ENCODE measurements around the gene MAP7.

DNA sequence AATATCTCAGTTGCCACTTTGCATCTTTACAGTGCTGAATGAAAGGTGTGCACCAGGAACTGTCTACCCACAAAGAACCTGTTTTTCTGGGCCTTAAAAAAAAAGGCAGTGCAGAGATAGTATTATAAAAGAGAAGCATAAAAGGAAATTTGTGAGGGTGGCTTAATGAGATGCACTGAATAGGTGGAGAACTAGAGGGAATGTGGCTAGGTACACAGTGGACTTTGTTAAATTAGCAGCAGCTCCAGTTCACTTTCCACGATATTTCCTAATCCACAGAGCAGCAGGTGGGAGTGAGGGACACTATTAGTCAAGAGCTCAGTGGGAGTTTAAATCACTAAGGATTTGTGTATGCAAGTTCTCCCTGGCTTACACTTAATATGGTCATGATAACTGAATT is 38.8 kb downstream of the MAP7 start:
- TF ChIP-seq, protein P1, sequence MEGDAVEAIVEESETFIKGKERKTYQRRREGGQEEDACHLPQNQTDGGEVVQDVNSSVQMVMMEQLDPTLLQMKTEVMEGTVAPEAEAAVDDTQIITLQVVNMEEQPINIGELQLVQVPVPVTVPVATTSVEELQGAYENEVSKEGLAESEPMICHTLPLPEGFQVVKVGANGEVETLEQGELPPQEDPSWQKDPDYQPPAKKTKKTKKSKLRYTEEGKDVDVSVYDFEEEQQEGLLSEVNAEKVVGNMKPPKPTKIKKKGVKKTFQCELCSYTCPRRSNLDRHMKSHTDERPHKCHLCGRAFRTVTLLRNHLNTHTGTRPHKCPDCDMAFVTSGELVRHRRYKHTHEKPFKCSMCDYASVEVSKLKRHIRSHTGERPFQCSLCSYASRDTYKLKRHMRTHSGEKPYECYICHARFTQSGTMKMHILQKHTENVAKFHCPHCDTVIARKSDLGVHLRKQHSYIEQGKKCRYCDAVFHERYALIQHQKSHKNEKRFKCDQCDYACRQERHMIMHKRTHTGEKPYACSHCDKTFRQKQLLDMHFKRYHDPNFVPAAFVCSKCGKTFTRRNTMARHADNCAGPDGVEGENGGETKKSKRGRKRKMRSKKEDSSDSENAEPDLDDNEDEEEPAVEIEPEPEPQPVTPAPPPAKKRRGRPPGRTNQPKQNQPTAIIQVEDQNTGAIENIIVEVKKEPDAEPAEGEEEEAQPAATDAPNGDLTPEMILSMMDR (IDR thresholded peaks at IDR 0.05), result no peak
- TF ChIP-seq POLR2A (IDR thresholded peaks at IDR 0.05), result no peak
